GM19023 (cell line): ENCODE data around the gene PODXL.
"Not testable (repeated sequence)": the region's sequence is repeated elsewhere in the genome, so short reads cannot be mapped to it uniquely, and the experiment has no call there.

Source experiments
- ATAC-seq: cut with Tn5 transposase; IDR thresholded peaks from one replicate; pipeline ENCODE4 v1.9.1; 2021; ENCODE audit warnings: mild to moderate bottlenecking, moderate library complexity; ENCODE audit not compliant: unreplicated experiment

PODXL gene

GRCh38 chr7:131538071-131538812, 18.2 kb downstream of the PODXL start:
- no peak for ATAC-seq

GRCh38 chr7:131537571-131537978, 18.9 kb downstream of the PODXL start:
- ATAC-seq, result no peak

- ATAC-seq, result no peak
Observed at GRCh38 chr7:131536361-131536849, 20.0 kb downstream of the PODXL start.

- ATAC-seq, result no peak
Observed at GRCh38 chr7:131533566-131534561, 22.6 kb downstream of the PODXL start.

- no peak for ATAC-seq
Observed at GRCh38 chr7:131533151-131533559, 23.3 kb downstream of the PODXL start.

GRCh38 chr7:131532570-131533091, 23.8 kb downstream of the PODXL start:
- no peak for ATAC-seq

- no peak for ATAC-seq
Observed at GRCh38 chr7:131530137-131530536, 26.3 kb downstream of the PODXL start.

- no peak for ATAC-seq
Observed at GRCh38 chr7:131529617-131530016, 26.8 kb downstream of the PODXL start.

GRCh38 chr7:131529179-131529578, 27.2 kb downstream of the PODXL start:
- no peak for ATAC-seq

GRCh38 chr7:131527456-131527855, 29.0 kb downstream of the PODXL start:
- ATAC-seq, result no peak

- no peak for ATAC-seq
Observed at GRCh38 chr7:131525820-131526219, 30.6 kb downstream of the PODXL start.

- no peak for ATAC-seq
Observed at GRCh38 chr7:131524703-131525102, 31.7 kb downstream of the PODXL start.

- no peak for ATAC-seq
Observed at GRCh38 chr7:131524115-131524514, 32.3 kb downstream of the PODXL start.

GRCh38 chr7:131522325-131522930, 34.0 kb downstream of the PODXL start:
- ATAC-seq, result no peak

- no peak for ATAC-seq
Observed at GRCh38 chr7:131521651-131522163, 34.7 kb downstream of the PODXL start.

GRCh38 chr7:131518626-131519025, 37.8 kb downstream of the PODXL start:
- no peak for ATAC-seq

- no peak for ATAC-seq
Observed at GRCh38 chr7:131517218-131517923, 39.1 kb downstream of the PODXL start.

- not testable (repeated sequence) for ATAC-seq
Observed at GRCh38 chr7:131515471-131515870, 41.0 kb downstream of the PODXL start.

- ATAC-seq, result peak; percentile 82
Observed at GRCh38 chr7:131513245-131514061, 43.0 kb downstream of the PODXL start.
